H54 (cell line): ENCODE measurements around the gene DENND11.
"Not testable (repeated sequence)": the region's sequence is repeated elsewhere in the genome, so short reads cannot be mapped to it uniquely, and the experiment has no call there.

Source experiments
- DNase-seq: peaks from one replicate; pipeline ENCODE4 v3.0.0; 2011; ENCODE audit warnings: low spot score, mixed read lengths; ENCODE audit not compliant: insufficient read length
- FAIRE-seq: peaks from 3 replicates; lab custom pipeline; 2011; peaks lifted over from hg19 to GRCh38; lab: Jason Lieb, UNC
- POLR2A ChIP-seq: IDR thresholded peaks from 2 replicates; pipeline ENCODE4 v1.6.1; 2011; ENCODE audit warnings: low read depth, mild to moderate bottlenecking, low read length

DENND11 gene

DNA sequence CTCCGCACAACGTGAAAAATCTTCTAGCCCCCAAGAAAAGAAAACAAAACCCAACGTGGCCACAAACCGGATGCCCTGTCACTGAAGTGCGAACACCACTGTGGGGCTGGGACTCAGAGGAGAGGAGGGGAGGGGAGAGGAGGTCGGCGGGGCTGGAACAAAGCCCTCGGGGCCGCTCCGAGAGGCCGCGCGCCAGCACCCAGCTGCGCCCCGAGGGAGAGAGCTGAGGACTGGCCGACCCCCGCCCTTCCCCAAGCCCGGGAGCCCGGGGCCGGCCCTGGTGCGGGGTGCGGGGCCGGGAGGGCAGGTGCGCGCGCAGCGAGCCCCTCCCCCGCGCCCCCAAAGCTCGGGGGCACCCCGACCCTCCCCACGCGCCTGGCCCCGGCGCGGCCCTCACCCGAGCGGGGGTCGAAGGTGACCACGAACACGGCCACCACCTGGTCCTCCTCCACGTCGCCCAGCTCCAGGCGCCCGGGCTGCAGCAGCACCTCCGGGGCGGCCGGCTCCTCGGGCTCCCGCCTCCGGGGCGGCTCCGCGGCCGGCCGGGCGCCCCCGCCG is 398 bp downstream of the DENND11 start:
- no peak for FAIRE-seq
- TF ChIP-seq POLR2A: no peak
- peak; percentile 38 for DNase-seq

DNA sequence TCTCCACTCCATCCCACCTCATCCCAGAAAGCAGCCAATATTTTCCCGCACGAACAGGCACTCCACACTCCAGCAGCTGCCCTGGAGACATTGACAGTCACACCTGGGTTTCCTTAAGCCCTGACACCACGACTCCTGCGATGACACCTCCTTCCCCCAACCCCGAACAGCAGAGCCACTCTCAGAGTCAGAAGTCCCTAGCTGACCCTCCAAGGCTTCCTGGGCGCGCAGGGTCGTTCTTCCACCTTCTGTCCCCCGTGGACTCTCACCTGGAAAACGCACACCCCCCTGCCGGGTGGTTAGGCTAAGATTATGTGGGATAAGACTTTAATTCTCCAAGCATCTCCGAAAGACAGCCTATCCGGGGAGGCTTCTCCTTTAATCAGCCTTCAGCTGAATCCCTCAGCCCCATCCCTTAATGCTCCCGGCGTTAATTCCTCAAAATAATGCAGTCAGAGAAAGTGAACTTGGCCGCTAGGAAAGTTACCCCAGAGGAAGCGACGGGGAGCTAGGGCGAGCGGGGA is 1.1 kb downstream of the DENND11 start:
- DNase-seq (no peak), FAIRE-seq (no peak)
- no peak for TF ChIP-seq POLR2A

GRCh38 chr7:141700296-141700847 is 1.6 kb downstream of the DENND11 start:
- no peak for TF ChIP-seq POLR2A
- DNase-seq (no peak), FAIRE-seq (no peak)

- FAIRE-seq: no peak
- no peak for TF ChIP-seq POLR2A
- no peak for DNase-seq
Observed at GRCh38 chr7:141699860-141700259, 2.1 kb downstream of the DENND11 start.

GRCh38 chr7:141698247-141699015 is 3.5 kb downstream of the DENND11 start:
- TF ChIP-seq POLR2A: no peak
- no peak for DNase-seq
- no peak for FAIRE-seq

DNA sequence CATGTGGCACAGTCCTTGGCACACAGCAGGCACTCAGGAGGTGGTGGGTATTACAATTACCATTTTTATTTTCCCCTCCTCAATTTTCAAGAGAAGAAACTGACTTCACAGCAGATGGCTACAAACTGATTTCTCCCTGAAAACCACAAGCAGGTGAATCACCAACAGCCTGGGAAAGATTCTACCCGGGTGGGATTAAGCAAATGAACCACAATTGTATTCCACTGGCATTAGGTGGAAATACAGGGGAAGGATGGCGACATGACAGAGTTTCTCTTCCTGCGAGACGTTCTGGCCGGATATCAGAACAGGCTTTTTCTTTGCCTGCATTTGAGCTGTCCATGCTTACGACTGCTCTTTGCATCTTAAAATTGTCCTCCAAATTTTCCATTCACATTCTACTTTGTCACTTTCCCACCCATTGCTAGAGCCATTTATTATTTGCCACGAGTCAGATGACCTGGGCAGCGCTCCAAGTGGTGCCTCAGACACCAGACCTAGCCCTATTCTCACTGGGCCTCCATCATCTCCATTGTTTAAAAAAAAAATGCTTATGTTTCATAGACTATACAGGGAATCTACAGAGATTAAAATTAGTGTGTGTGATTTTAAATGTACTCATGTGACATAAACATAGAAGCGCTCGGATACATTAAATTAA is 4.6 kb downstream of the DENND11 start:
- TF ChIP-seq POLR2A: no peak
- peak; percentile 93 for FAIRE-seq
- peak; percentile 80 for DNase-seq

- DNase-seq (no peak), FAIRE-seq (no peak)
- TF ChIP-seq POLR2A: no peak
Observed at GRCh38 chr7:141696348-141696747, 5.6 kb downstream of the DENND11 start.

DNA sequence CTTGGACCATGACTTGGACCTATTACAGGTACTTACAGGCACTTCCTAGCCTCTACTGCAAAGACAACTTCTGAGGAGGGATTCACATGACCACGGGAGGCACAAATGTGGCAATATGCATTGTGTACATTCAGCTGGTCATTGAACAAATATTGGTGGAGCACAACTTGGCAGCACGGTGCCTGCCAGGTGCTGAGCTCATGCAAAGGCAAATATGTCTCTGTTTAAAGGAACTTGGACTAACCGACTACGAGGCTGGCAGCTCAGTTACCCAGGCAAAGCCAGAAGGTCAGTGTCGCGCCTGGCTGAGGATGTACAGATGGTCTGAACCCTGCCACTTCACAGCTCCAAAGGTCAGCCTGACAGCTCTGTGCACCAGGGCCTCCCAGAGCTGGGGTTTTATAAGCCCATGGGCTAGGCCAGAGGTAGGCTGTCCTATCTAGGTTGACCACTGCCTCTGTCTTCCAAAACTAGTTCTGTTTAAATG is 6.1 kb downstream of the DENND11 start:
- DNase-seq (no peak), FAIRE-seq (no peak)
- TF ChIP-seq POLR2A: no peak

DNA sequence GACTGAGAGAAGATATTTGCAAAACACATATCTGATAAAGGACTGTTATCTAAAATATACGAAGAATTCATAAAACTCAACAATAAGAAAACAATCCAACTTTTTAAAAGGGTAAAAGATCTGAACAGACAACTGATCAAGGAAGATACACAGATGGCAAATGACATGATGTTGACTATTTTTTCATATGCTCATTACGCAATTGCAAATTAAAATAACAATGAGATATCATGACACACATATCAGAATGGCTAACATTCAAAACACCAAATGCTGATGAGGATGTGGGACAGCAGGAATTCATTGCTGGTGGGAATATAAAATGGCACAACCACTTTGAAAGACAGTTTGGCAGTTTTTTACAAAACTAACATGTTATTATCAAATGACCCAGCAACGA is 8.9 kb downstream of the DENND11 start:
- FAIRE-seq (no peak), DNase-seq (no peak)
- no peak for TF ChIP-seq POLR2A

DNA sequence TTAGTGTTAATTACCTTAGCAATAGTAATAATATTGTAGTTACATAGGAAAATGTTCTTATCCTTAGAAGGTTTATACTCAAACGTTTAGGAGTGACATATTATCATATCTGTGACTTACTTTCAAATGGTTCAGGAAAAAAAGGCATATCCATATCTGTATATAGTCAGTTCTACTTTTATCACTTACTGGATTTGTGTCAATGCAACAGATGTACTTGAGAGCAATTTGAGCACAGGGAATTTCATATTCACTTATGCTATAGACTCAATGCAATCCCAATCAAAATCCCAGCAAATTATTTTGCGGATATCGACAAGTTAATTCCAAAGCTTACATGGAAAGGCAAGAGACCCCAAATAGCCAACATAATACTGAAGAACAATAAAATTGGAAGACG is 10.0 kb downstream of the DENND11 start:
- DNase-seq (no peak), FAIRE-seq (no peak)
- no peak for TF ChIP-seq POLR2A

DNA sequence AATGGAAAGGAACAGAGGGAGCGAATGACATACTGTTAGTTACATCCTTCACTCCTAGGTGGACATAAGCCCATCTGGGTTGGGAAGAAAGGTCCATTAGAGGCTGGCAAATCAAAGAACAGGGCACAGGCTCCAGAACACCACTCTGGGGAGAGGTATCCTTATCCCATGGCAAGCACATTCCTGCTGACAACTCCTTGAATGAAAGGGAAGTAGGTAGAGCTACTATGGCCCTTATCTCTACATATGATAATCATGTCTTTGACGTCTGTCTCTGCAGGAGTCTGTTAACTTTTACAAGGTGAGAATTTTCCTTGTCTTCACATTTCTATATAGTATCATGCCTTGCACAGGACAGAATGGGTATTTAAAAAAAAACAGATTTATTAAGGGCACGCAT is 10.4 kb downstream of the DENND11 start:
- DNase-seq: no peak
- no peak for FAIRE-seq
- TF ChIP-seq POLR2A: no peak

DNA sequence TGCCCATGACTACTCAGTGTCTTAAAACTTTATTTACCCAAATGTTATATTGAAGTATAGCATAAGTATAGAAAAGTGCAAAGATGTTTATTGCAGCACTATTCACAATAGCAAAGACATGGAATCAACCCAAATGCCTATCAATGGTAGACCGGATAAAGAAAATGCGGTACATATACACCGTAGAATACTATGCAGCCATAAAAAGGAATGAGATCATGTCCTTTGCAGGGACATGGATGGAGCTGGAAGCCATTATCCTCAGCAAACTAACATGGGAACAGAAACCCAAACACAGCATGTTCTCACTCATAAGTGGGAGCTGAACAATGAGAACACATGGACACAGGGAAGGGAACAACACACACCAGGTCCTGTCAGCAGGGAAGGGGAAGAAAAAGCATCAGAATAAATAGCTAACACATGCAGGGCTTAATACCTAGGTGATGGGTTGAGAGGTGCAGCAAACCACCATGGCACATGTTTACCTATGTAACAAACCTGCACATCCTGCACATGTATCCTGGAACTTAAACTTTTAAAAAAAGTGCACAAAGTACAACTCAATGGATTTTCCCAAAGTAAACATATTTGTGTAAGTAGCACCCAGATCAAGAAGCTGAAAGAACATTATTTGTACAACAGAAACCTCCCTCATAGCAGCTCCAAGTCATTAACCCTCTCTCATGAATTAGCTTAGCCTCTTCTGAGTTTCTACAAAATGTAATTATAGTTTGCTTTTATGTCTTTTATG is 12.7 kb downstream of the DENND11 start:
- not testable (repeated sequence) for DNase-seq, FAIRE-seq

DNA sequence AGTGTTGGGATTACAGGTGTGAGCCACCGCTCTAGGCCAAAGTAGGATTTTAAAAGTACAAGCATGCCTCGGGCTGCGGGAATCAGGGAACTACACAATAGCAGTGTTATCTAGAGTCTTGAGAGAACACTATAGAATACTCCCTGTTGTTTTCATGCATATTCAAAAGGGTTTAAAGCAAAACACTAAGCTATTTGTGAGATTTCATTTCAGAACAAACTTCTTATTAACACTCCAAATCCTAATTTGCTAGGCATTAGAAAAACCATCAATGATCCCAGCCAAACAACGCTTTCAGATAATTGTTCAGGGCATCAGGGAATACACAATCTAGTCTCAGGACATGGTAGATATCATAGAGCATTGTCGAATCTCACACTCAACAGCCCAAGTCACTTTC is 13.9 kb downstream of the DENND11 start:
- FAIRE-seq (no peak), DNase-seq (no peak)
- no peak for TF ChIP-seq POLR2A
